ACC112 (cell line): ENCODE measurements around the gene ARHGEF39.

Source experiments
- H2AFZ ChIP-seq: fragments of 200-600 bp; sonication (generic); one replicate; pipeline ENCODE4 v1.6.0; 2017; ENCODE audit warnings: antibody characterized with exemption, low read length; ENCODE audit not compliant: unreplicated experiment
- H3K27ac ChIP-seq: fragments of 200-600 bp; sonication (generic); 2 replicates; pipeline ENCODE4 v1.5.1; 2014; ENCODE audit warnings: low read depth, mild to moderate bottlenecking, antibody characterized with exemption, low read length, moderate library complexity
- H3K27me3 ChIP-seq: fragments of 200-600 bp; sonication (generic); 2 replicates; pipeline ENCODE4 v1.6.1; 2014; ENCODE audit warnings: mild to moderate bottlenecking, antibody characterized with exemption, low read length, moderate library complexity, mixed read lengths; ENCODE audit not compliant: insufficient read depth
- H3K36me3 ChIP-seq: fragments of 200-600 bp; sonication (generic); 2 replicates; pipeline ENCODE4 v1.6.1; 2016; ENCODE audit warnings: mild to moderate bottlenecking, antibody characterized with exemption, low read length, moderate library complexity, mixed read lengths; ENCODE audit not compliant: insufficient read depth
- H3K4me1 ChIP-seq: fragments of 200-600 bp; sonication (generic); one replicate; pipeline ENCODE4 v1.6.1; 2016; ENCODE audit warnings: low read length, mixed read lengths; ENCODE audit not compliant: insufficient read depth, unreplicated experiment, control insufficient read depth
- H3K4me3 ChIP-seq: fragments of 200-600 bp; sonication (generic); 2 replicates; pipeline ENCODE4 v1.5.1; 2014; ENCODE audit warnings: mild to moderate bottlenecking, low read depth, low read length
- H3K79me2 ChIP-seq: fragments of 200-600 bp; sonication (generic); one replicate; pipeline ENCODE4 v1.6.0; 2016; ENCODE audit warnings: low read length; ENCODE audit not compliant: control insufficient read depth, unreplicated experiment, insufficient read depth

The ARHGEF39 gene

DNA sequence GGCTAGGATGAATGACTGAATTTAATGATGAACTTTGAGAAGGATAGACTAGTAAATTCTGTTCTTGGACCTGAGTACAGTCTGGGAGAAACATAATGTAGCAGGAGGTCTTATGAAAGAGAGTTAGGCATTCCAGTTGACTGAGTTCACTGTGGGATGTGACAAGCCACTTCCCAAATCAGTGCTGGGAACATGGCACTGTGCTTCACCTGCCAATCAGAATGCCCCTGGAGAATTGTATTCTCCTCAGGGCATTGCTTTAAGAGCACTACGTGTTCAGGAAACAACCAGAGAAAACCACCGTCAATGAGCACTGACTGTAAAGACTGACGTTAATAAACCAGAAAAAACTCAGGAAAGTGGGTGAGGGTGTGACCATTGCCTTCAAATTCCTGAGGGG is 5.7 kb downstream of the ARHGEF39 start:
- H3K27ac ChIP-seq = peak overlapping the region; percentile 99
- 0 out of 2 replicates have a peak, but pooled peaks cover 6% of the 10 kb centered on the region for H3K36me3 ChIP-seq
- peak overlapping the region; percentile 87 for H3K4me3 ChIP-seq
- no peaks in the 10 kb centered on the region for H3K27me3 ChIP-seq
- peaks cover 24% of the 10 kb centered on the region for H3K79me2 ChIP-seq
- H2AFZ ChIP-seq = no peak overlapping the region
- peaks cover 55% of the 10 kb centered on the region for H3K4me1 ChIP-seq

- peak overlapping the region; percentile 87 for H3K4me3 ChIP-seq
- peak overlapping the region; percentile 99 for H3K27ac ChIP-seq
- 0 out of 2 replicates have a peak, but pooled peaks cover 6% of the 10 kb centered on the region for H3K36me3 ChIP-seq
- peaks cover 50% of the 10 kb centered on the region for H3K4me1 ChIP-seq
- H3K27me3 ChIP-seq = no peaks in the 10 kb centered on the region
- H2AFZ ChIP-seq = peak overlapping the region; percentile 59
- peaks cover 19% of the 10 kb centered on the region for H3K79me2 ChIP-seq
These were observed 6.1 kb downstream of the ARHGEF39 start for GRCh38 chr9:35658968-35659220.

- no peaks in the 10 kb centered on the region for H3K27me3 ChIP-seq
- peak within 1 kb of the TSS; percentile 87 for H3K4me3 ChIP-seq
- 0 out of 2 replicates have a peak, but pooled peaks cover 6% of the 10 kb centered on the region for H3K36me3 ChIP-seq
- peak within 1 kb of the TSS; percentile 59 for H2AFZ ChIP-seq
- peaks cover 19% of the 10 kb centered on the region for H3K79me2 ChIP-seq
- peak within 1 kb of the TSS; percentile 99 for H3K27ac ChIP-seq
- H3K4me1 ChIP-seq = peaks cover 45% of the 10 kb centered on the region
These were observed 6.6 kb downstream of the ARHGEF39 start, which contains the start of gene CCDC107 for GRCh38 chr9:35658137-35658967. TSS of gene CCDC107 (plus strand) at chr9:35658292. CDS start at chr9:35658380, 88 bp downstream.

GRCh38 chr9:35657546-35658136 is 7.4 kb downstream of the ARHGEF39 start, which contains the start of gene RMRP:
TSS of gene RMRP (minus strand) at chr9:35658019.
- Histone ChIP-seq H3K4me3 (peak within 1 kb of the TSS; percentile 87), H3K27me3 (no peaks in the 10 kb centered on the region), H2AFZ (peak within 1 kb of the TSS; percentile 59), H3K79me2 (peaks cover 15% of the 10 kb centered on the region), H3K4me1 (peaks cover 46% of the 10 kb centered on the region), H3K27ac (peak within 1 kb of the TSS; percentile 99), H3K36me3 (0 out of 2 replicates have a peak, but pooled peaks cover 6% of the 10 kb centered on the region)

- peaks cover 44% of the 10 kb centered on the region for H3K4me1 ChIP-seq
- H2AFZ ChIP-seq = no peak overlapping the region
These were observed 8.0 kb downstream of the ARHGEF39 start for GRCh38 chr9:35656831-35657545.

GRCh38 chr9:35656348-35656747 is 8.6 kb downstream of the ARHGEF39 start:
- no peak overlapping the region for H2AFZ ChIP-seq

More at GRCh38 chr9:35656831-35657545, 8.0 kb downstream of the ARHGEF39 start:
- Histone ChIP-seq H3K4me3 (peak overlapping the region; percentile 71), H3K79me2 (peaks cover 15% of the 10 kb centered on the region), H3K27me3 (no peaks in the 10 kb centered on the region), H3K27ac (peak overlapping the region; percentile 99), H3K36me3 (0 out of 2 replicates have a peak, but pooled peaks cover 6% of the 10 kb centered on the region)

GRCh38 chr9:35653611-35654010 is 11.4 kb downstream of the ARHGEF39 start:
- no peak overlapping the region for H3K4me3 ChIP-seq

More at GRCh38 chr9:35656348-35656747, 8.6 kb downstream of the ARHGEF39 start:
- Histone ChIP-seq H3K27me3 (no peaks in the 10 kb centered on the region), H3K79me2 (peaks cover 14% of the 10 kb centered on the region), H3K27ac (no peak overlapping the region), H3K36me3 (0 out of 2 replicates have a peak, but pooled peaks cover 6% of the 10 kb centered on the region), H3K4me1 (peaks cover 43% of the 10 kb centered on the region), H3K4me3 (no peak overlapping the region)

DNA sequence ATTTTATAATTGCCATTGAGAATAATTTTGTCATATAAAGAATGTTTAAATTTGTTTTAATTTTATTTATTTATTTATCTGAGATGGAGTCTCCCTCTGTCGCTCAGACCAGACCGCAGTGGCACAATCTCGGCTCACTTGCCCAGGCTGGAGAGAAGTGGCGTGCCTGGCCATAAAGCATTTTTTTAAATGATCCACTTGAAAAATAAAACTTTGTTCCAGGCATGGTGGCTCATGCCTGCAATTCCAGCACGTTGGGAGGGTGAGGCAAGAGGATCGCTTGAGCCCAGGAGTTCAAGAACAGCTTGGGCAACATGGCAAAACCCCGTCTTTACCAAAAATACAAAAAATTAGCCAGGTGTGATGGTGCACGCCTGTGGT is 12.2 kb downstream of the ARHGEF39 start:
- peak overlapping the region; percentile 70 for H3K27ac ChIP-seq
- H3K79me2 ChIP-seq = no peaks in the 10 kb centered on the region
- no peaks in the 10 kb centered on the region for H3K36me3 ChIP-seq
- H3K4me3 ChIP-seq = no peak overlapping the region
- H3K4me1 ChIP-seq = peaks cover 42% of the 10 kb centered on the region
- no peak overlapping the region for H2AFZ ChIP-seq
- H3K27me3 ChIP-seq = no peaks in the 10 kb centered on the region

More at GRCh38 chr9:35653611-35654010, 11.4 kb downstream of the ARHGEF39 start:
- Histone ChIP-seq H3K36me3 (no peaks in the 10 kb centered on the region), H3K4me1 (peaks cover 37% of the 10 kb centered on the region), H3K27me3 (no peaks in the 10 kb centered on the region), H2AFZ (no peak overlapping the region), H3K27ac (no peak overlapping the region), H3K79me2 (no peaks in the 10 kb centered on the region)

- no peaks in the 10 kb centered on the region for H3K36me3 ChIP-seq
- H2AFZ ChIP-seq = no peak overlapping the region
- no peaks in the 10 kb centered on the region for H3K27me3 ChIP-seq
- no peaks in the 10 kb centered on the region for H3K79me2 ChIP-seq
- peak overlapping the region; percentile 70 for H3K27ac ChIP-seq
- H3K4me3 ChIP-seq = no peak overlapping the region
- peaks cover 43% of the 10 kb centered on the region for H3K4me1 ChIP-seq
These were observed 12.8 kb downstream of the ARHGEF39 start for GRCh38 chr9:35651956-35652828.
